Liver (tissue), 9 donors: ENCODE data around the gene DRAXIN. TPM values are rescaled to one million over a fixed set of nuclear protein-coding genes. Genes with fewer than 3 reads are reported as not detected.

Source experiments
- DNase-seq: peaks from one replicate; pipeline ENCODE4 v3.0.0-alpha.2; 2017; ENCODE audit warnings: low spot score
- H3K27ac ChIP-seq, 2 donors: one replicate each; pipeline ENCODE4 v1.7.0; 2013; ENCODE audit warnings: inconsistent platforms in 2 of 2, low read length in 2 of 2, control low read depth in 1 of 2, low read depth in 1 of 2, mild to moderate bottlenecking in 1 of 2
- H3K27me3 ChIP-seq, 4 donors: one replicate each; pipeline versions ENCODE4 v1.6.1 to v1.7.0; 2013; ENCODE audit warnings: low read length in 3 of 4, inconsistent platforms in 1 of 4, mild to moderate bottlenecking in 1 of 4, moderate library complexity in 1 of 4; ENCODE audit not compliant: control insufficient read depth in 4 of 4, insufficient read depth in 4 of 4
- H3K36me3 ChIP-seq, 4 donors: one replicate each; pipeline versions ENCODE4 v1.6.1 to v1.7.0; 2013; ENCODE audit warnings: low read length in 3 of 4, mild to moderate bottlenecking in 3 of 4, low read depth in 1 of 4, moderate library complexity in 1 of 4; ENCODE audit not compliant: control insufficient read depth in 4 of 4, insufficient read depth in 3 of 4
- H3K4me1 ChIP-seq, 4 donors: one replicate each; pipeline versions ENCODE4 v1.6.1 to v1.7.0; 2013; ENCODE audit warnings: low read length in 3 of 4, mild to moderate bottlenecking in 3 of 4, moderate library complexity in 1 of 4; ENCODE audit not compliant: control insufficient read depth in 4 of 4, insufficient read depth in 4 of 4
- H3K4me3 ChIP-seq, 3 donors: one replicate each; pipeline versions ENCODE4 v1.6.1 to v1.7.0; 2013; ENCODE audit warnings: low read length in 3 of 3, control low read depth in 1 of 3, low read depth in 1 of 3, mild to moderate bottlenecking in 1 of 3
- H3K9ac ChIP-seq, 2 donors: one replicate each; pipeline ENCODE4 v1.7.0; 2013; ENCODE audit warnings: low read length in 2 of 2, mild to moderate bottlenecking in 2 of 2, moderate library complexity in 2 of 2, control low read depth in 1 of 2, low read depth in 1 of 2
- H3K9me3 ChIP-seq, 4 donors: one replicate each; pipeline versions ENCODE4 v1.6.1 to v1.7.0; 2013; ENCODE audit warnings: low read length in 3 of 4; ENCODE audit not compliant: control insufficient read depth in 4 of 4
- ATF3 ChIP-seq: IDR thresholded peaks from 2 replicates; pipeline ENCODE4 v1.6.1; 2016; ENCODE audit warnings: antibody characterized with exemption
- EGR1 ChIP-seq, 2 donors: IDR thresholded peaks; 2 replicates each; pipeline ENCODE4 v1.6.1; 2016 to 2018; ENCODE audit warnings: antibody characterized with exemption in 2 of 2, low read depth in 2 of 2
- FOXA1 ChIP-seq: IDR thresholded peaks from 2 replicates; pipeline ENCODE4 v1.6.1; 2016; ENCODE audit warnings: antibody characterized with exemption
- GABPA ChIP-seq, 2 donors: IDR thresholded peaks in 1 of 2; conservative IDR thresholded peaks in 1 of 2; 2 replicates each; pipeline ENCODE4 v1.6.1; 2016; ENCODE audit warnings: antibody characterized with exemption in 2 of 2, mild to moderate bottlenecking in 1 of 2, moderate library complexity in 1 of 2
- HNF4A ChIP-seq, 2 donors: conservative IDR thresholded peaks; 2 replicates each; pipeline ENCODE4 v1.6.1; 2016; ENCODE audit warnings: antibody characterized with exemption in 2 of 2, mild to moderate bottlenecking in 2 of 2
- HNF4G ChIP-seq: IDR thresholded peaks from 2 replicates; pipeline ENCODE4 v1.6.1; 2016; ENCODE audit warnings: antibody characterized with exemption
- JUND ChIP-seq, 2 donors: IDR thresholded peaks; 2 replicates each; pipeline ENCODE4 v1.6.1; 2016; ENCODE audit warnings: antibody characterized with exemption in 2 of 2
- RXRA ChIP-seq, 2 donors: IDR thresholded peaks; 2 replicates each; pipeline ENCODE4 v1.6.1; 2017 to 2018; ENCODE audit warnings: antibody characterized with exemption in 2 of 2, mild to moderate bottlenecking in 1 of 2
- SP1 ChIP-seq: IDR thresholded peaks from 2 replicates; pipeline ENCODE4 v1.6.1; 2018; ENCODE audit warnings: antibody characterized with exemption, mild to moderate bottlenecking
- YY1 ChIP-seq: IDR thresholded peaks from 2 replicates; pipeline ENCODE4 v1.6.1; 2016; ENCODE audit warnings: antibody characterized with exemption, mild to moderate bottlenecking
- WGBS: extraction: QIAGEN DNeasy Blood & Tissue Kit; methylation state at CpG from one replicate; pipeline ENCODE4 v1.1.7; 2013; 5-methylcytosine and 5-hydroxymethylcytosine counted together
- polyA plus RNA-seq, 2 donors: library from polyadenylated mRNA; stranded (reverse) in 1 of 2; unstranded in 1 of 2; fragments of 200-250 nt in 1 of 2; fragments of >200 nt in 1 of 2; fragmentation: Nextera tagmentation in 1 of 2; extraction: Ambion mirVana in 1 of 2; gene quantifications; one replicate each; pipeline versions ENCODE4 v1.2.1 to v1.2.3, GENCODE V29; 2013 to 2015
- total RNA-seq, 2 donors: library from RNA; depleted of rRNA; stranded (reverse); fragments of >200 nt; gene quantifications; one replicate each; pipeline ENCODE4 v1.2.3, GENCODE V29; 2014
- TF ChIP-seq, protein P1 (sequence below): IDR thresholded peaks from 2 replicates; pipeline ENCODE4 v1.6.1; 2016; ENCODE audit warnings: antibody characterized with exemption
- TF ChIP-seq, protein P2 (sequence below): fragments of 150-350 bp; IDR thresholded peaks from 2 replicates; pipeline ENCODE4 v1.5.1; 2017; ENCODE audit warnings: improper control_type of control experiment, low read depth, low read length; ENCODE audit not compliant: missing input control
- TF ChIP-seq, protein P3 (sequence below): IDR thresholded peaks from 2 replicates; pipeline ENCODE4 v1.6.1; 2016; ENCODE audit warnings: antibody characterized with exemption, mild to moderate bottlenecking
- TF ChIP-seq, protein P4 (sequence below): IDR thresholded peaks from 2 replicates; pipeline ENCODE4 v1.6.1; 2016; ENCODE audit warnings: antibody characterized with exemption
- donor health status: healthy.
- donor health status: healthy.
- donor health status: healthy.
- donor health status: healthy.
- donor health status: healthy.

Gene DRAXIN
- total and polyA plus RNA-seq, 4 donors = under 0.01 to 0.01 TPM; not detected in 2

DNA sequence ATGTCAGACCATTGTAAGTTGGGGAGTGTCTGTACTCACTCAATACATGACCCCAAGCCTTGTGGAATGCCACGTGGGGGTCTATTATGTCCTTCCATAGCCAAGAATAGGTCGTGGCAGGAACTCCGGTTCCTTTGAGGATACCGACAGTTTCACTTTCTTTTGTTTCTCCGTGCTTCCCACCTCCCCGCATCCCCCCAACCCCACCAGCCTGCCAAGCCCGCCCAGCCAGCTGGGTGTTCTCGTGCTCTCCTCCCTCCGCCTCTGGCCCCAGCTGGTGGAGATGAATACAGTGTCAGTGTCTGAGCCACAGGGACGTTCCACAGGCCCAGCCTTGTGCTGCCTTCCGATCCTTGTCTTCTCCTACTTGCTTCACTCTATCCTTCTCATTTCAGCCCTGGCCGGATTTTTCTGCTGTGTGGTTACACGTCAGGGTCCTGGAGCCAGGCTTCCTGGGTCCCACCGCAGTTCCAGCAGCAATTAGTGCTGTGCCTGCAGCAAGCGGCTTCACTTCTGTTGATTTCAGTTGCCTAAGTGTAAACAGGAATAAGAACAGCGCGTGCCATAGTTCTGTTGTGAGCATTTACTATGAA is 40.3 kb downstream of the DRAXIN start:
- no peaks in the 10 kb centered on the region for H3K9me3 ChIP-seq
- H3K4me3 ChIP-seq = peak overlapping the region; percentile 26 to 46 (median 44)
- DNase-seq = no peak
- H3K36me3 ChIP-seq = no peaks in the 10 kb centered on the region
- peak overlapping the region; percentile 58 to 80 for H3K27ac ChIP-seq
- peak overlapping the region; percentile 58 to 87 for H3K9ac ChIP-seq
- peaks cover under 1 to 17% (median 15%) of the 10 kb centered on the region in 4 donors for H3K4me1 ChIP-seq
- TF ChIP-seq ATF3 (no peak), SP1 (peak; percentile 8)
- WGBS = 12% methylated on average over 17 of the region's 17 CpGs
- no peaks in the 10 kb centered on the region for H3K27me3 ChIP-seq

DNA sequence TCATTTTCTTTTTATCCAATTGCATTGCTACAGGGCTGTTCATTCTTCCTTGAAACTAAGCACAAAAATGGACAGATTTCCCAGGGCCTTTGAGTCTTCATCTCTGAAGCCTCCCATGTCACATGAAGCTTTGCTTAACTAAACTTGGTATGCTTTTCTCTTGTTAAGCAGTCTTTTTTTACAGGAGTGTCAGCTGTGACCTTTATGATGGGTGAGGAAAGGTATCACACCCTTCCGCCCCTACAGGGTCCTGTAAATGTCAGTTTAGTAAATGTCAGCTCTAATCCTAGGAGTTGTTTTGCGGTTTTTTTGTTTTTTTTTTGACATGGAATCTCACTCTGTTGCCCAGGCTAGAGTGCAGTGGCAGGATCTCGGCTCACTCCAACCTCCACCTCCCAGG is 41.8 kb downstream of the DRAXIN start:
- TF ChIP-seq HNF4A (conservative IDR thresholded peaks at IDR 0.05) = no peak
- no peak for TF ChIP-seq ATF3
- no peak for TF ChIP-seq GABPA (IDR thresholded peaks at IDR 0.05 in 1 of 2, conservative IDR thresholded peaks at IDR 0.05 in 1 of 2)
- TF ChIP-seq FOXA1 = no peak
- no peak for TF ChIP-seq JUND (IDR thresholded peaks at IDR 0.05)
- no peak for TF ChIP-seq EGR1 (IDR thresholded peaks at IDR 0.05; ENCODE audit: low read depth in 2 of 2)
- H3K27ac ChIP-seq = no peak overlapping the region

GRCh38 chr1:11735531-11735853 is 44.0 kb downstream of the DRAXIN start:
- H3K36me3 ChIP-seq = no peaks in the 10 kb centered on the region
- H3K9ac ChIP-seq = no peak overlapping the region
- DNase-seq = no peak
- peaks cover 1 to 14% (median 11%) of the 10 kb centered on the region in 4 donors for H3K4me1 ChIP-seq
- no peak for TF ChIP-seq FOXA1
- no peak for TF ChIP-seq JUND (IDR thresholded peaks at IDR 0.05)
- TF ChIP-seq ATF3 = no peak
- TF ChIP-seq, protein P1, sequence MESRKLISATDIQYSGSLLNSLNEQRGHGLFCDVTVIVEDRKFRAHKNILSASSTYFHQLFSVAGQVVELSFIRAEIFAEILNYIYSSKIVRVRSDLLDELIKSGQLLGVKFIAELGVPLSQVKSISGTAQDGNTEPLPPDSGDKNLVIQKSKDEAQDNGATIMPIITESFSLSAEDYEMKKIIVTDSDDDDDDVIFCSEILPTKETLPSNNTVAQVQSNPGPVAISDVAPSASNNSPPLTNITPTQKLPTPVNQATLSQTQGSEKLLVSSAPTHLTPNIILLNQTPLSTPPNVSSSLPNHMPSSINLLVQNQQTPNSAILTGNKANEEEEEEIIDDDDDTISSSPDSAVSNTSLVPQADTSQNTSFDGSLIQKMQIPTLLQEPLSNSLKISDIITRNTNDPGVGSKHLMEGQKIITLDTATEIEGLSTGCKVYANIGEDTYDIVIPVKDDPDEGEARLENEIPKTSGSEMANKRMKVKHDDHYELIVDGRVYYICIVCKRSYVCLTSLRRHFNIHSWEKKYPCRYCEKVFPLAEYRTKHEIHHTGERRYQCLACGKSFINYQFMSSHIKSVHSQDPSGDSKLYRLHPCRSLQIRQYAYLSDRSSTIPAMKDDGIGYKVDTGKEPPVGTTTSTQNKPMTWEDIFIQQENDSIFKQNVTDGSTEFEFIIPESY = no peak
- TF ChIP-seq, protein P2, sequence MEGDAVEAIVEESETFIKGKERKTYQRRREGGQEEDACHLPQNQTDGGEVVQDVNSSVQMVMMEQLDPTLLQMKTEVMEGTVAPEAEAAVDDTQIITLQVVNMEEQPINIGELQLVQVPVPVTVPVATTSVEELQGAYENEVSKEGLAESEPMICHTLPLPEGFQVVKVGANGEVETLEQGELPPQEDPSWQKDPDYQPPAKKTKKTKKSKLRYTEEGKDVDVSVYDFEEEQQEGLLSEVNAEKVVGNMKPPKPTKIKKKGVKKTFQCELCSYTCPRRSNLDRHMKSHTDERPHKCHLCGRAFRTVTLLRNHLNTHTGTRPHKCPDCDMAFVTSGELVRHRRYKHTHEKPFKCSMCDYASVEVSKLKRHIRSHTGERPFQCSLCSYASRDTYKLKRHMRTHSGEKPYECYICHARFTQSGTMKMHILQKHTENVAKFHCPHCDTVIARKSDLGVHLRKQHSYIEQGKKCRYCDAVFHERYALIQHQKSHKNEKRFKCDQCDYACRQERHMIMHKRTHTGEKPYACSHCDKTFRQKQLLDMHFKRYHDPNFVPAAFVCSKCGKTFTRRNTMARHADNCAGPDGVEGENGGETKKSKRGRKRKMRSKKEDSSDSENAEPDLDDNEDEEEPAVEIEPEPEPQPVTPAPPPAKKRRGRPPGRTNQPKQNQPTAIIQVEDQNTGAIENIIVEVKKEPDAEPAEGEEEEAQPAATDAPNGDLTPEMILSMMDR = no peak
- TF ChIP-seq, protein P3, sequence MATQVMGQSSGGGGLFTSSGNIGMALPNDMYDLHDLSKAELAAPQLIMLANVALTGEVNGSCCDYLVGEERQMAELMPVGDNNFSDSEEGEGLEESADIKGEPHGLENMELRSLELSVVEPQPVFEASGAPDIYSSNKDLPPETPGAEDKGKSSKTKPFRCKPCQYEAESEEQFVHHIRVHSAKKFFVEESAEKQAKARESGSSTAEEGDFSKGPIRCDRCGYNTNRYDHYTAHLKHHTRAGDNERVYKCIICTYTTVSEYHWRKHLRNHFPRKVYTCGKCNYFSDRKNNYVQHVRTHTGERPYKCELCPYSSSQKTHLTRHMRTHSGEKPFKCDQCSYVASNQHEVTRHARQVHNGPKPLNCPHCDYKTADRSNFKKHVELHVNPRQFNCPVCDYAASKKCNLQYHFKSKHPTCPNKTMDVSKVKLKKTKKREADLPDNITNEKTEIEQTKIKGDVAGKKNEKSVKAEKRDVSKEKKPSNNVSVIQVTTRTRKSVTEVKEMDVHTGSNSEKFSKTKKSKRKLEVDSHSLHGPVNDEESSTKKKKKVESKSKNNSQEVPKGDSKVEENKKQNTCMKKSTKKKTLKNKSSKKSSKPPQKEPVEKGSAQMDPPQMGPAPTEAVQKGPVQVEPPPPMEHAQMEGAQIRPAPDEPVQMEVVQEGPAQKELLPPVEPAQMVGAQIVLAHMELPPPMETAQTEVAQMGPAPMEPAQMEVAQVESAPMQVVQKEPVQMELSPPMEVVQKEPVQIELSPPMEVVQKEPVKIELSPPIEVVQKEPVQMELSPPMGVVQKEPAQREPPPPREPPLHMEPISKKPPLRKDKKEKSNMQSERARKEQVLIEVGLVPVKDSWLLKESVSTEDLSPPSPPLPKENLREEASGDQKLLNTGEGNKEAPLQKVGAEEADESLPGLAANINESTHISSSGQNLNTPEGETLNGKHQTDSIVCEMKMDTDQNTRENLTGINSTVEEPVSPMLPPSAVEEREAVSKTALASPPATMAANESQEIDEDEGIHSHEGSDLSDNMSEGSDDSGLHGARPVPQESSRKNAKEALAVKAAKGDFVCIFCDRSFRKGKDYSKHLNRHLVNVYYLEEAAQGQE = no peak
- TF ChIP-seq HNF4A (conservative IDR thresholded peaks at IDR 0.05) = no peak
- no peak for TF ChIP-seq GABPA (IDR thresholded peaks at IDR 0.05 in 1 of 2, conservative IDR thresholded peaks at IDR 0.05 in 1 of 2)
- no peak for TF ChIP-seq RXRA (IDR thresholded peaks at IDR 0.05)
- TF ChIP-seq SP1 = no peak
- TF ChIP-seq, protein P4, sequence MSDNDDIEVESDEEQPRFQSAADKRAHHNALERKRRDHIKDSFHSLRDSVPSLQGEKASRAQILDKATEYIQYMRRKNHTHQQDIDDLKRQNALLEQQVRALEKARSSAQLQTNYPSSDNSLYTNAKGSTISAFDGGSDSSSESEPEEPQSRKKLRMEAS = no peak
- no peak for TF ChIP-seq HNF4G
- no peak for TF ChIP-seq YY1
- WGBS = 44% methylated on average over 4 of the region's 4 CpGs
- no peaks in the 10 kb centered on the region for H3K9me3 ChIP-seq
- H3K27me3 ChIP-seq = no peaks in the 10 kb centered on the region
- peak overlapping the region in 2 of 3 donors; percentile 74 to 89 for H3K4me3 ChIP-seq
- peak overlapping the region; percentile 85 to 89 for H3K27ac ChIP-seq

More for the DNA sequence above, 41.8 kb downstream of the DRAXIN start:
- WGBS = 95% methylated on average over 3 of the region's 3 CpGs
- Histone ChIP-seq H3K9me3 (no peaks in the 10 kb centered on the region), H3K27me3 (no peaks in the 10 kb centered on the region), H3K4me1 (peaks cover 1 to 22% (median 21%) of the 10 kb centered on the region in 4 donors), H3K9ac (no peak overlapping the region), H3K4me3 (no peak overlapping the region), H3K36me3 (no peaks in the 10 kb centered on the region)
- no peak for DNase-seq
